Natural killer cell (primary cell): ENCODE results near the gene LEAP2. TPM values are rescaled to one million over a fixed set of nuclear protein-coding genes. Genes with fewer than 3 reads are reported as not detected.

Experiments
- ATAC-seq, 3 donors: fragments of 150-1000 bp in 2 of 3; fragments of 200-7000 bp in 1 of 3; cut with Tn5 transposase; 1 replicate in 1 of 3; 2 replicates in 2 of 3; pipeline ENCODE4 v1.10.0; 2021; ENCODE audit warnings: mild to moderate bottlenecking in 2 of 3, moderate library complexity in 2 of 3
- DNase-seq, 2 donors: peaks; one replicate each; pipeline versions ENCODE4 v3.0.0 to v3.0.0-alpha.2; 2013 to 2021; ENCODE audit warnings: mixed read lengths in 1 of 2
- H3K27ac ChIP-seq: one replicate; pipeline ENCODE4 v1.5.1; 2013; ENCODE audit warnings: mild to moderate bottlenecking, low read length
- H3K27me3 ChIP-seq: one replicate; pipeline ENCODE4 v1.6.1; 2013; ENCODE audit warnings: low read length; ENCODE audit not compliant: control insufficient read depth, insufficient read depth
- H3K36me3 ChIP-seq: one replicate; pipeline ENCODE4 v1.6.1; 2013; ENCODE audit warnings: low read length; ENCODE audit not compliant: control insufficient read depth, insufficient read depth
- H3K4me1 ChIP-seq: one replicate; pipeline ENCODE4 v1.6.1; 2013; ENCODE audit warnings: low read length; ENCODE audit not compliant: control insufficient read depth, insufficient read depth
- H3K4me3 ChIP-seq: one replicate; pipeline ENCODE4 v1.5.1; 2013; ENCODE audit warnings: low read length
- H3K9me3 ChIP-seq: one replicate; pipeline ENCODE4 v1.6.1; 2013; ENCODE audit warnings: low read length; ENCODE audit not compliant: control insufficient read depth, insufficient read depth
- H3K27ac Mint-ChIP-seq, 2 donors: one replicate each; pipeline ENCODE4 v1.8.0; 2022; ENCODE audit warnings: mild to moderate bottlenecking in 2 of 2, mixed read lengths in 2 of 2, moderate library complexity in 1 of 2
- H3K27me3 Mint-ChIP-seq, 2 donors: one replicate each; pipeline ENCODE4 v1.8.0; 2022; ENCODE audit warnings: low read depth in 2 of 2, mixed read lengths in 2 of 2
- H3K36me3 Mint-ChIP-seq: one replicate; pipeline ENCODE4 v1.8.0; 2022; ENCODE audit warnings: mixed read lengths
- H3K4me1 Mint-ChIP-seq, 2 donors: one replicate each; pipeline ENCODE4 v1.8.0; 2022; ENCODE audit warnings: mixed read lengths in 2 of 2
- H3K4me3 Mint-ChIP-seq: one replicate; pipeline ENCODE4 v1.8.0; 2022; ENCODE audit warnings: mild to moderate bottlenecking, moderate library complexity, mixed read lengths
- H3K9me3 Mint-ChIP-seq, 2 donors: one replicate each; pipeline ENCODE4 v1.8.0; 2022; ENCODE audit warnings: mixed read lengths in 2 of 2
- CTCF ChIP-seq: fragments of 200-600 bp; IDR thresholded peaks from one replicate; pipeline ENCODE4 v1.8.0; 2022; ENCODE audit warnings: antibody characterized with exemption
- WGBS: methylation state at CpG from one replicate; pipeline ENCODE4 v1.1.7; 2013; ENCODE audit warnings: missing lambda C conversion rate; ENCODE audit not compliant: insufficient coverage; 5-methylcytosine and 5-hydroxymethylcytosine counted together
- intact Hi-C: fragments of 100-400 bp; cut with micrococcal nuclease; formaldehyde crosslinking; loops from one replicate; pipeline ENCODE4 v1.14.2; 2022
- total RNA-seq, 4 donors: library from RNA; stranded (reverse); fragments of 120-200 nt in 1 of 4; gene quantifications; one replicate each; pipeline versions ENCODE4 v1.2.3 to v1.2.4, GENCODE V29; 2013 to 2022

Gene LEAP2
- total RNA-seq, 3 donors from 2014 or later (not counting 1 experiment from before 2014, with no cell fraction given) = 0.70 to 1.3 (median 1.2) TPM

GRCh38 chr5:132828846-132829494, 44.5 kb upstream of the LEAP2 start:
- H3K4me3 ChIP-seq = no peak overlapping the region
- H3K36me3 ChIP-seq = no peaks in the 10 kb centered on the region
- peaks cover 6 to 19% of the 10 kb centered on the region in 2 donors for H3K4me1 Mint-ChIP-seq
- TF ChIP-seq CTCF = no peak
- peak overlapping the region; percentile 79 for H3K4me3 Mint-ChIP-seq
- no peaks in the 10 kb centered on the region for H3K9me3 Mint-ChIP-seq
- no peak for ATAC-seq
- peaks cover 36 to 52% of the 10 kb centered on the region in 2 donors for H3K27me3 Mint-ChIP-seq
- no peak overlapping the region for H3K27ac Mint-ChIP-seq
- H3K27me3 ChIP-seq = peaks cover 29% of the 10 kb centered on the region
- no peaks in the 10 kb centered on the region for H3K9me3 ChIP-seq
- H3K4me1 ChIP-seq = peaks cover 18% of the 10 kb centered on the region
- intact Hi-C loops = no loop called here
- WGBS = 77% methylated on average over 4 of the region's 4 CpGs
- no peaks in the 10 kb centered on the region for H3K36me3 Mint-ChIP-seq
- H3K27ac ChIP-seq = no peak overlapping the region
- peak in 1 of 2 donors; percentile 5 for DNase-seq

GRCh38 chr5:132829742-132830435, 43.6 kb upstream of the LEAP2 start:
- Histone ChIP-seq H3K4me3 (peak overlapping the region; percentile 30), H3K27me3 (peaks cover 21% of the 10 kb centered on the region), H3K36me3 (no peaks in the 10 kb centered on the region), H3K27ac (no peak overlapping the region), H3K9me3 (no peaks in the 10 kb centered on the region), H3K4me1 (peaks cover 18% of the 10 kb centered on the region)
- peak; percentile 81 for TF ChIP-seq CTCF
- Mint-ChIP-seq H3K9me3 (no peaks in the 10 kb centered on the region), H3K36me3 (no peaks in the 10 kb centered on the region), H3K4me1 (peaks cover 6 to 19% of the 10 kb centered on the region in 2 donors), H3K4me3 (peak overlapping the region; percentile 92), H3K27me3 (peaks cover 36 to 46% of the 10 kb centered on the region in 2 donors), H3K27ac (peak overlapping the region in 1 of 2 donors; percentile 85)
- intact Hi-C loops = loop anchor here (1.0 kb wide), 1 partner anchor 53 kb away; no protein-coding TSS in a partner anchor
- WGBS = 3% methylated on average over 75 of the region's 75 CpGs
- peak; percentile 87 to 93 (median 92) for ATAC-seq
- peak; percentile 65 to 85 for DNase-seq

- H3K9me3 Mint-ChIP-seq = no peaks in the 10 kb centered on the region
- Histone ChIP-seq H3K4me3 (peak within 1 kb of the TSS; percentile 30), H3K36me3 (no peaks in the 10 kb centered on the region), H3K27me3 (peaks cover 17% of the 10 kb centered on the region), H3K4me1 (peaks cover 18% of the 10 kb centered on the region), H3K9me3 (no peaks in the 10 kb centered on the region), H3K27ac (no peak within 1 kb of the TSS)
- no peak for TF ChIP-seq CTCF
- intact Hi-C loops = loop anchor here (1.0 kb wide), 1 partner anchor 53 kb away; no protein-coding TSS in a partner anchor
- no peaks in the 10 kb centered on the region for H3K36me3 Mint-ChIP-seq
- peaks cover 6 to 19% of the 10 kb centered on the region in 2 donors for H3K4me1 Mint-ChIP-seq
- 7% methylated on average over 78 of the region's 78 CpGs for WGBS
- H3K27ac Mint-ChIP-seq = peak within 1 kb of the TSS in 1 of 2 donors; percentile 85
- ATAC-seq = peak; percentile 31 to 58 (median 49)
- DNase-seq = peak in 1 of 2 donors; percentile 44
- H3K4me3 Mint-ChIP-seq = peak within 1 kb of the TSS; percentile 92
- H3K27me3 Mint-ChIP-seq = peaks cover 36 to 43% of the 10 kb centered on the region in 2 donors
Measured at GRCh38 chr5:132830436-132831094, 42.9 kb upstream of the LEAP2 start, which contains the start of gene SHROOM1. Gene SHROOM1 (minus strand): TSS chr5:132830647. CDS start chr5:132826140, 4,507 bp downstream.
